Ishikawa (cell line): ENCODE data around the gene DENND4A.

Experiments used
- CEBPB ChIP-seq: IDR thresholded peaks from 2 replicates; pipeline ENCODE4 v1.6.1; 2012
- CREB1 ChIP-seq: IDR thresholded peaks from 2 replicates; pipeline ENCODE4 v1.6.1; 2012; ENCODE audit warnings: low read depth
- EGR1 ChIP-seq: IDR thresholded peaks from 2 replicates; pipeline ENCODE4 v1.6.1; 2012
- EP300 ChIP-seq: IDR thresholded peaks from 2 replicates; pipeline ENCODE4 v1.6.1; 2012; ENCODE audit warnings: borderline replicate concordance
- FOXM1 ChIP-seq: IDR thresholded peaks from 2 replicates; pipeline ENCODE4 v1.6.1; 2012; ENCODE audit warnings: low read depth, borderline replicate concordance
- NFIC ChIP-seq: IDR thresholded peaks from 2 replicates; pipeline ENCODE4 v1.6.1; 2012
- RAD21 ChIP-seq: IDR thresholded peaks from 2 replicates; pipeline ENCODE4 v1.6.1; 2012; ENCODE audit warnings: low read depth
- REST ChIP-seq: IDR thresholded peaks from 2 replicates; pipeline ENCODE4 v1.6.1; 2012; ENCODE audit warnings: low read depth, mild to moderate bottlenecking
- TAF1 ChIP-seq: IDR thresholded peaks from 2 replicates; pipeline ENCODE4 v1.6.1; 2012; ENCODE audit warnings: low read depth, mild to moderate bottlenecking
- TCF12 ChIP-seq: IDR thresholded peaks from 2 replicates; pipeline ENCODE4 v1.6.1; 2012; ENCODE audit warnings: low read depth
- TEAD4 ChIP-seq: IDR thresholded peaks from 2 replicates; pipeline ENCODE4 v1.6.1; 2012
- YY1 ChIP-seq: IDR thresholded peaks from 2 replicates; pipeline ENCODE4 v1.6.1; 2012; ENCODE audit warnings: low read depth
- ZBTB7A ChIP-seq: IDR thresholded peaks from 2 replicates; pipeline ENCODE4 v1.6.1; 2012; ENCODE audit warnings: low read depth
- TF ChIP-seq, protein P1 (sequence below): IDR thresholded peaks from 2 replicates; pipeline ENCODE4 v1.6.1; 2012
- TF ChIP-seq, protein P2 (sequence below): IDR thresholded peaks from 2 replicates; pipeline ENCODE4 v1.6.1; 2012

DENND4A gene

DNA sequence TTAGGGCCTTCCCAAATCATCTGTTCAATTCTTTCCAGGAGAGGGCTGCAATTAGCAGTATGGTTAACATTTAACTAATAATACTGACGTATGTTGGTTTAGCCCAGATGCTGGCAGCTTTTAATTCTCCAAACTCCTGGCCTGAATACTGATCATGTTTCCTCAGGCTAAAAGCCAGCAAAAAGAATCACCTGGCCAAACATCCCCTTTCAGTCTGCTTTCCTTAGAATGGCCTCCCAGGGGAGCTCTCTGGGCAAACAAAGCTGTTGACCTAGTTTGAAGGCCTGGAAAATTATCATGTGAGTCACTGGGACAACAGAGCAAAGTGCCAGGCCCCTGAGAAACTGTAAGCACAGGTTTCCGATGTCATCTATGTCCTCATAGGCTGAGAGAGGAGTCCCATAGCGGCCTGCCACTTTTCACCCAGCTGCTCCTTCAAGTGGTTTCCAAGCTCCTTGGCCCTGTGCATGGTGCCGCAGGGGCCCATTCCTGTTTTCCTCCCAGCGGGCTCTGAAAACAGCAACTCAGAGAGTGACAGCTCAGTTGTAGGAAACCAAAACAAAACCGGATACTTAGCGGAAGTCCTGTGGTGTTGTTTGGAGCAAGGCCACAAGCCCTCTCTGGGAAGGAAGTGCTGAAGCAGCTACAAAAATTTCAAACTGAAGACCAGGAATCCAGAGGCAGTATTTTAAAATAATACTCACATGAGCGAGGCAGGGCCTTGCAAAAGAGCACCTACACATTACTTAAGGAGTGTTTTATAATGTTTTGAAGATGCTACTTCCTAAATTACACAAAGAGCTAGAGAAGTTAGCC is 40.7 kb upstream of the DENND4A start:
- TF ChIP-seq TEAD4 = 0 out of 2 replicates have a peak, but pooled peaks have one; percentile 52
- TF ChIP-seq CREB1 = 0 out of 2 replicates have a peak, but pooled peaks have one; percentile 9
- peak; percentile 9; the same call in 1 of the 2 replicates for TF ChIP-seq REST
- no peak for TF ChIP-seq RAD21
- TF ChIP-seq, protein P1, sequence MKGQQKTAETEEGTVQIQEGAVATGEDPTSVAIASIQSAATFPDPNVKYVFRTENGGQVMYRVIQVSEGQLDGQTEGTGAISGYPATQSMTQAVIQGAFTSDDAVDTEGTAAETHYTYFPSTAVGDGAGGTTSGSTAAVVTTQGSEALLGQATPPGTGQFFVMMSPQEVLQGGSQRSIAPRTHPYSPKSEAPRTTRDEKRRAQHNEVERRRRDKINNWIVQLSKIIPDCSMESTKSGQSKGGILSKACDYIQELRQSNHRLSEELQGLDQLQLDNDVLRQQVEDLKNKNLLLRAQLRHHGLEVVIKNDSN = no peak
- TF ChIP-seq, protein P2, sequence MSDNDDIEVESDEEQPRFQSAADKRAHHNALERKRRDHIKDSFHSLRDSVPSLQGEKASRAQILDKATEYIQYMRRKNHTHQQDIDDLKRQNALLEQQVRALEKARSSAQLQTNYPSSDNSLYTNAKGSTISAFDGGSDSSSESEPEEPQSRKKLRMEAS = peak; percentile 78
- peak; percentile 88; the same call in 1 of the 2 replicates for TF ChIP-seq TCF12
- peak; percentile 65 for TF ChIP-seq EP300
- peak; percentile 92 for TF ChIP-seq NFIC

GRCh38 chr15:65829130-65829764 is 37.2 kb upstream of the DENND4A start:
- peak; percentile 44 for TF ChIP-seq RAD21
- no peak for TF ChIP-seq REST

DNA sequence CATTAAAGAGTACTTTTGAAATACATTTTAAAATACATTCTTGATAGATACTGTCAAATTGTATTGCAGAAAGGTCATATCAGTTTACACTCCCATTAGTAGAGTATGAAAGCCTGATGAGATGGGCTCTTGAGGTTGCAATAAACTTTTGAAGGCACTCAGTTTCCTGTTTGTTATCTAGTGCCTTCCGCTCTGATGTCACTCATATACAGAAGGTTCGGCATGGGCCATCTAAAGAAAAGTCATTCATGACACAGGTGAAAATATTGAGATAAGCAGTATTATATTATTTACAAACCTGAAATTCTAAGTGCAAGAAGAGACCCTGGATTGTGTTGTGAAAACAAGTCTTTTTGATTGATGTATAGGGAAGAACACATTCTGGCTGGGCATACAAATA is 36.5 kb upstream of the DENND4A start:
- TF ChIP-seq RAD21 (no peak), TCF12 (no peak), TAF1 (no peak), FOXM1 (no peak), EP300 (no peak), EGR1 (no peak), CEBPB (no peak), REST (no peak), ZBTB7A (no peak), NFIC (no peak), TEAD4 (no peak), YY1 (no peak), CREB1 (no peak)
- TF ChIP-seq, protein P2 = no peak
- TF ChIP-seq, protein P1 = no peak

DNA sequence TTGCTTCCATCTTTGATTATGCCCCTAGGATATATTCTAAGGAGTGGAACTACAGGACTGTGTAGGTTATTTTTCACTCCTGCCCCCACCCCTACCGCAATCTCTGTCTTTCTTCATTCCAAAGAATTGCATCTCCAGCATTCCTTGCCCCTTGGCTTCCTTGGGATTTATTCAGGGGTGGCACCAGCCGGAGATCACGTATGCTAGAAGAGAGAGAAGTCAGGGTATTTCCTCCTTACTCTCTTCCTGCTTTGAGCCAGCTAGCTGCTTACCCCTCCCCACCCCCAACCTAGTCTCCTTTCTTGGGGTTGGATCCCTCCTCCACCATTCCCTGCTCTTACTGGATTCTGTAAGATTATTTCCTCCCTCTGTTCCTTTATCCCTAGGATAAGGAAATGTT is 35.0 kb upstream of the DENND4A start:
- TF ChIP-seq ZBTB7A = no peak
- TF ChIP-seq EP300 = no peak
- TF ChIP-seq NFIC = no peak
- no peak for TF ChIP-seq YY1
- TF ChIP-seq CEBPB = no peak
- TF ChIP-seq, protein P1 = no peak
- no peak for TF ChIP-seq TEAD4
- no peak for TF ChIP-seq RAD21
- no peak for TF ChIP-seq CREB1
- no peak for TF ChIP-seq EGR1
- no peak for TF ChIP-seq FOXM1
- no peak for TF ChIP-seq REST
- no peak for TF ChIP-seq TCF12
- TF ChIP-seq, protein P2 = no peak
- no peak for TF ChIP-seq TAF1
